Measurements from ENCODE around the gene CCDC71.

CCDC71 gene

DNA sequence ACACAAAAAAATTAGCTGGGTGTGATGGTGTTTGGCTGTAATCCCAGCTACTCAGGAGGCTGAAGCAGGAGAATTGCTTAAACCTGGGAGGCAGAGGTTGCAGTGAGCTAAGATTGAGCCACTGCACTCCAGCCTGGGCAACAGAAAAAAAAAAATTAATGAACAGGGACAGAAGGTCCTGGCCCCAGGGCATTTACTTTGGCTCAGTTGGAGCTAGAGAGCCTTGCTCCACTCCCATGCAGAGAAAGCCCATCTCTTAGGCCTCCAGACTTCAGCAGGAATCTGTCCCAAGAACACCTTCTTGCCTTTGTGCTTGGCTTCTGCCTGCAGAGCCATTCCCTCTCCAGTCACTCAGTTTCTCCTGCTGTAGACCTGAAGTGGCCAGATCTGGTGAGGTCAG, 14.0 kb upstream of the CCDC71 start:
- no peaks in the 10 kb centered on the region for H3K9me3 ChIP-seq (ENCODE audit: control insufficient read depth, insufficient read depth, low read length)
- TF ChIP-seq EZH2phosphoT487 (IDR thresholded peaks at IDR 0.05; ENCODE audit: borderline replicate concordance, low read length), result no peak
- TF ChIP-seq, protein P1, sequence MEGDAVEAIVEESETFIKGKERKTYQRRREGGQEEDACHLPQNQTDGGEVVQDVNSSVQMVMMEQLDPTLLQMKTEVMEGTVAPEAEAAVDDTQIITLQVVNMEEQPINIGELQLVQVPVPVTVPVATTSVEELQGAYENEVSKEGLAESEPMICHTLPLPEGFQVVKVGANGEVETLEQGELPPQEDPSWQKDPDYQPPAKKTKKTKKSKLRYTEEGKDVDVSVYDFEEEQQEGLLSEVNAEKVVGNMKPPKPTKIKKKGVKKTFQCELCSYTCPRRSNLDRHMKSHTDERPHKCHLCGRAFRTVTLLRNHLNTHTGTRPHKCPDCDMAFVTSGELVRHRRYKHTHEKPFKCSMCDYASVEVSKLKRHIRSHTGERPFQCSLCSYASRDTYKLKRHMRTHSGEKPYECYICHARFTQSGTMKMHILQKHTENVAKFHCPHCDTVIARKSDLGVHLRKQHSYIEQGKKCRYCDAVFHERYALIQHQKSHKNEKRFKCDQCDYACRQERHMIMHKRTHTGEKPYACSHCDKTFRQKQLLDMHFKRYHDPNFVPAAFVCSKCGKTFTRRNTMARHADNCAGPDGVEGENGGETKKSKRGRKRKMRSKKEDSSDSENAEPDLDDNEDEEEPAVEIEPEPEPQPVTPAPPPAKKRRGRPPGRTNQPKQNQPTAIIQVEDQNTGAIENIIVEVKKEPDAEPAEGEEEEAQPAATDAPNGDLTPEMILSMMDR (IDR thresholded peaks at IDR 0.05; ENCODE audit: low read depth, low read length, poor library complexity, severe bottlenecking), result no peak
- peaks cover 8% of the 10 kb centered on the region; the same call in 1 of the 2 replicates for H3K27me3 ChIP-seq (ENCODE audit: control insufficient read depth, low read length)
- H3K9me2 ChIP-seq (replicated peaks; ENCODE audit: control insufficient read depth, low read length), result no peaks in the 10 kb centered on the region
- H3K79me2 ChIP-seq (ENCODE audit: control insufficient read depth, low read length), result no peaks in the 10 kb centered on the region
- no peaks in the 10 kb centered on the region for H3K4me1 ChIP-seq (ENCODE audit: control insufficient read depth, low read length)
- H4K20me1 ChIP-seq (ENCODE audit: control insufficient read depth, insufficient read depth, low read depth, low read length), result no peaks in the 10 kb centered on the region
- no peak overlapping the region for H3K4me2 ChIP-seq (ENCODE audit: low read length)
- no peak overlapping the region for H3K27ac ChIP-seq (ENCODE audit: low read depth, low read length)
- no peak overlapping the region for H3K4me3 ChIP-seq (ENCODE audit: low read length)
- H3F3A ChIP-seq (ENCODE audit: control insufficient read depth, insufficient read depth), result no peaks in the 10 kb centered on the region
- H3K36me3 ChIP-seq (ENCODE audit: control insufficient read depth, low read length), result no peaks in the 10 kb centered on the region

DNA sequence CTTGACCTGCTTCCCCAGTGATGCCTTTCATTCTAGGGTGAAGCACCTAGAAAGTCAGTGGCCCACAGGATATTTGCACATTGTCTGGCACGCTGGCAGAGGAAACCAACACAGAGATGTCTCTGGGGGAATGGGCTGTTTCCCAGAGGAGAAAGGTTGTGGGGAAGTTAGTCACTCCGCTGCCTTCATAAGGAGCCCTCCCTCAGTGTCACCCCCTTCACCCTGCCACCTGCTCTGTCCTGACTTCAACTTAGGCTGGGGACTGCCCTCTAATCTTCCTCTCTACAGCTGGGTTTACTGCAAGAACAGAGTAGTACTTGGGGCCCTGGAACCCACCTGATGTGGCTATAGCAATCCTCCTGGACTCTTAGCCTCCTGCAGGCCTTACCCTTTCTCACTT, 10.9 kb upstream of the CCDC71 start:
- Histone ChIP-seq H3K4me3 (ENCODE audit: low read length) (no peak overlapping the region), H3K9me2 (replicated peaks; ENCODE audit: control insufficient read depth, low read length) (no peaks in the 10 kb centered on the region), H3K4me1 (ENCODE audit: control insufficient read depth, low read length) (no peaks in the 10 kb centered on the region), H3K4me2 (ENCODE audit: low read length) (no peak overlapping the region), H3K9me3 (ENCODE audit: control insufficient read depth, insufficient read depth, low read length) (no peaks in the 10 kb centered on the region), H4K20me1 (ENCODE audit: control insufficient read depth, insufficient read depth, low read depth, low read length) (no peaks in the 10 kb centered on the region), H3K27me3 (ENCODE audit: control insufficient read depth, low read length) (peaks cover 8% of the 10 kb centered on the region; the same call in 1 of the 2 replicates), H3K79me2 (ENCODE audit: control insufficient read depth, low read length) (no peaks in the 10 kb centered on the region), H3K36me3 (ENCODE audit: control insufficient read depth, low read length) (no peaks in the 10 kb centered on the region), H3K27ac (ENCODE audit: low read depth, low read length) (no peak overlapping the region), H3F3A (ENCODE audit: control insufficient read depth, insufficient read depth) (no peaks in the 10 kb centered on the region)
- TF ChIP-seq EZH2phosphoT487 (IDR thresholded peaks at IDR 0.05; ENCODE audit: borderline replicate concordance, low read length), result no peak
- TF ChIP-seq, protein P1 (IDR thresholded peaks at IDR 0.05; ENCODE audit: low read depth, low read length, poor library complexity, severe bottlenecking), result no peak

DNA sequence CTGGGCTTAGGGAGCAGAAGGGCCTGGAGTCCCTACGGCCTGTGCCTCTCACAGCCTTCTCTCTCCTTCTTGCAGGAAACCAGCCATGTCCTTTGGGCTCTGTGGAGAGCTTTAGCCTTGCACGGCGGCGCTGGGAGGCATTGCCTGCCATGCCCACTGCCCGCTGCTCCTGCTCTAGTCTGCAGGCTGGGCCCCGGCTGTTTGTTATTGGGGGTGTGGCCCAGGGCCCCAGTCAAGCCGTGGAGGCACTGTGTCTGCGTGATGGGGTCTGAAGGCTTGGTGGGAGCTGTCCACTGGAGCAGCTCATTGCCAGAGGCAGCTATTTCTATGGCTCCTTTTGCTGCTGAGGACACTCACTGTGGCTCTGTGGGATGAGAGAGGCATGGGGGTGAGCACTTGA, 9.4 kb upstream of the CCDC71 start:
- Histone ChIP-seq H3F3A (ENCODE audit: control insufficient read depth, insufficient read depth) (no peaks in the 10 kb centered on the region), H3K4me1 (ENCODE audit: control insufficient read depth, low read length) (peaks cover 6% of the 10 kb centered on the region), H3K9me2 (replicated peaks; ENCODE audit: control insufficient read depth, low read length) (no peaks in the 10 kb centered on the region), H3K79me2 (ENCODE audit: control insufficient read depth, low read length) (no peaks in the 10 kb centered on the region), H3K36me3 (ENCODE audit: control insufficient read depth, low read length) (no peaks in the 10 kb centered on the region), H3K4me3 (ENCODE audit: low read length) (no peak overlapping the region), H4K20me1 (ENCODE audit: control insufficient read depth, insufficient read depth, low read depth, low read length) (no peaks in the 10 kb centered on the region), H3K27ac (ENCODE audit: low read depth, low read length) (no peak overlapping the region), H3K4me2 (ENCODE audit: low read length) (no peak overlapping the region), H3K27me3 (ENCODE audit: control insufficient read depth, low read length) (peaks cover 6% of the 10 kb centered on the region; the same call in 1 of the 2 replicates), H3K9me3 (ENCODE audit: control insufficient read depth, insufficient read depth, low read length) (no peaks in the 10 kb centered on the region)
- TF ChIP-seq, protein P1 (IDR thresholded peaks at IDR 0.05; ENCODE audit: low read depth, low read length, poor library complexity, severe bottlenecking), result no peak
- no peak for TF ChIP-seq EZH2phosphoT487 (IDR thresholded peaks at IDR 0.05; ENCODE audit: borderline replicate concordance, low read length)
